Trophoblast cell (in vitro differentiated cells and primary cell): Measurements from ENCODE around the gene LCOR.

Experiments used
- DNase-seq, 2 donors: peaks; one replicate each; pipeline ENCODE4 v3.0.0-alpha.2; 2016
- H2AFZ ChIP-seq: 2 replicates; pipeline ENCODE4 v1.6.1; 2013; ENCODE audit warnings: low read length, moderate library complexity, mild to moderate bottlenecking; ENCODE audit not compliant: insufficient read depth, poor library complexity
- H2AK5ac ChIP-seq: 2 replicates; pipeline ENCODE4 v1.6.1; 2013; ENCODE audit warnings: mild to moderate bottlenecking, low read length
- H2BK120ac ChIP-seq: 2 replicates; pipeline ENCODE4 v1.6.1; 2013; ENCODE audit warnings: low read length, mild to moderate bottlenecking, moderate library complexity; ENCODE audit not compliant: insufficient read depth, poor library complexity
- H2BK12ac ChIP-seq: 2 replicates; pipeline ENCODE4 v1.6.1; 2013; ENCODE audit warnings: mild to moderate bottlenecking, low read length, moderate library complexity
- H2BK5ac ChIP-seq: 2 replicates; pipeline ENCODE4 v1.6.1; 2013; ENCODE audit warnings: low read length, low read depth, moderate library complexity, mild to moderate bottlenecking; ENCODE audit not compliant: poor library complexity
- H3K14ac ChIP-seq: 2 replicates; pipeline ENCODE4 v1.6.1; 2013; ENCODE audit warnings: mild to moderate bottlenecking, low read length
- H3K18ac ChIP-seq: 2 replicates; pipeline ENCODE4 v1.6.1; 2013; ENCODE audit warnings: mild to moderate bottlenecking, low read length
- H3K23ac ChIP-seq: 2 replicates; pipeline ENCODE4 v1.6.1; 2013; ENCODE audit warnings: low read length
- H3K27ac ChIP-seq: 2 replicates; pipeline ENCODE4 v1.5.1; 2013; ENCODE audit warnings: low read depth, mild to moderate bottlenecking, inconsistent platforms, low read length, moderate library complexity
- H3K27me3 ChIP-seq: 2 replicates; pipeline ENCODE4 v1.6.1; 2013; ENCODE audit warnings: inconsistent platforms, mild to moderate bottlenecking, low read length, moderate library complexity; ENCODE audit not compliant: insufficient read depth
- H3K36me3 ChIP-seq, 2 experiments: 1 replicate in 1 of 2; 2 replicates in 1 of 2; pipeline ENCODE4 v1.6.1; 2013; ENCODE audit warnings: low read length in 2 of 2, mild to moderate bottlenecking in 2 of 2, moderate library complexity in 1 of 2; ENCODE audit not compliant: insufficient read depth in 2 of 2, control insufficient read depth in 1 of 2
- H3K4ac ChIP-seq: 2 replicates; pipeline ENCODE4 v1.6.1; 2013; ENCODE audit warnings: low read depth, mild to moderate bottlenecking, low read length, moderate library complexity
- H3K4me1 ChIP-seq, 2 experiments: 1 replicate in 1 of 2; 2 replicates in 1 of 2; pipeline ENCODE4 v1.6.1; 2013; ENCODE audit warnings: low read length in 2 of 2, mild to moderate bottlenecking in 2 of 2, moderate library complexity in 1 of 2; ENCODE audit not compliant: insufficient read depth in 2 of 2, control insufficient read depth in 1 of 2
- H3K4me2 ChIP-seq: 2 replicates; pipeline ENCODE4 v1.6.1; 2013; ENCODE audit warnings: inconsistent platforms, mild to moderate bottlenecking, low read length, moderate library complexity
- H3K4me3 ChIP-seq: 2 replicates; pipeline ENCODE4 v1.5.1; 2013; ENCODE audit warnings: mild to moderate bottlenecking, low read depth, low read length, inconsistent platforms
- H3K79me1 ChIP-seq: one replicate; pipeline ENCODE4 v1.6.1; 2013; ENCODE audit warnings: low read length
- H3K79me2 ChIP-seq: 2 replicates; pipeline ENCODE4 v1.6.1; 2013; ENCODE audit warnings: low read length, mild to moderate bottlenecking; ENCODE audit not compliant: control insufficient read depth, insufficient read depth, poor library complexity
- H3K9ac ChIP-seq: 2 replicates; pipeline ENCODE4 v1.6.1; 2013; ENCODE audit warnings: mild to moderate bottlenecking, low read length
- H3K9me3 ChIP-seq: 2 replicates; pipeline ENCODE4 v1.6.1; 2013; ENCODE audit warnings: low read depth, mild to moderate bottlenecking, control low read depth, inconsistent platforms, low read length; ENCODE audit not compliant: insufficient read depth
- H4K12ac ChIP-seq: 2 replicates; pipeline ENCODE4 v1.6.1; 2013; ENCODE audit warnings: low read depth, mild to moderate bottlenecking, low read length, moderate library complexity
- H4K8ac ChIP-seq: 2 replicates; pipeline ENCODE4 v1.6.1; 2013; ENCODE audit warnings: low read depth, mild to moderate bottlenecking, low read length, moderate library complexity
- H4K91ac ChIP-seq: one replicate; pipeline ENCODE4 v1.6.1; 2013; ENCODE audit warnings: low read depth, mild to moderate bottlenecking, low read length, moderate library complexity
- WGBS: extraction: QIAGEN DNeasy Blood & Tissue Kit; methylation state at CpG from one replicate; pipeline ENCODE4 v1.1.7; 2013; ENCODE audit warnings: missing lambda C conversion rate; ENCODE audit not compliant: insufficient read length, insufficient coverage; ENCODE audit errors: extremely low coverage; 5-methylcytosine and 5-hydroxymethylcytosine counted together

LCOR gene

GRCh38 chr10:97038688-97039087, 206.6 kb downstream of the LCOR start:
- no peak overlapping the region for H3K9ac ChIP-seq
- WGBS: no CpG with 5 or more reads among the region's 7 CpGs

GRCh38 chr10:97039538-97040247, 207.6 kb downstream of the LCOR start:
- Histone ChIP-seq H3K27ac (no peak overlapping the region), H2AFZ (no peak overlapping the region), H3K36me3 (no peaks in the 10 kb centered on the region), H3K27me3 (no peaks in the 10 kb centered on the region), H3K79me1 (no peaks in the 10 kb centered on the region), H3K23ac (no peak overlapping the region), H2BK5ac (no peak overlapping the region), H2AK5ac (no peak overlapping the region), H3K18ac (no peak overlapping the region), H3K14ac (no peak overlapping the region), H3K9me3 (no peaks in the 10 kb centered on the region), H3K4me2 (no peak overlapping the region), H3K4me3 (no peak overlapping the region), H4K8ac (no peak overlapping the region), H4K91ac (no peak overlapping the region), H2BK120ac (no peak overlapping the region), H3K9ac (no peak overlapping the region), H3K4me1 (peaks cover 0 to 3% of the 10 kb centered on the region in 2 experiments), H3K79me2 (no peaks in the 10 kb centered on the region), H2BK12ac (no peak overlapping the region), H4K12ac (no peak overlapping the region), H3K4ac (no peak overlapping the region)
- DNase-seq: peak in 1 of 2 donors; percentile 31
- no CpG with 5 or more reads among the region's 16 CpGs for WGBS

More at GRCh38 chr10:97038688-97039087, 206.6 kb downstream of the LCOR start:
- Histone ChIP-seq H3K23ac (no peak overlapping the region), H3K14ac (no peak overlapping the region), H2BK120ac (no peak overlapping the region), H3K79me1 (no peaks in the 10 kb centered on the region), H3K36me3 (no peaks in the 10 kb centered on the region), H3K4ac (no peak overlapping the region), H3K18ac (no peak overlapping the region), H3K9me3 (no peaks in the 10 kb centered on the region), H3K27me3 (no peaks in the 10 kb centered on the region), H3K4me1 (peaks cover 0 to 3% of the 10 kb centered on the region in 2 experiments), H2BK5ac (no peak overlapping the region), H3K79me2 (no peaks in the 10 kb centered on the region), H2BK12ac (no peak overlapping the region), H3K4me2 (no peak overlapping the region), H4K8ac (no peak overlapping the region), H4K12ac (no peak overlapping the region), H3K27ac (no peak overlapping the region), H4K91ac (no peak overlapping the region), H2AFZ (no peak overlapping the region), H3K4me3 (no peak overlapping the region), H2AK5ac (no peak overlapping the region)
- DNase-seq: no peak

- Histone ChIP-seq H3K27me3 (no peaks in the 10 kb centered on the region), H3K79me2 (no peaks in the 10 kb centered on the region), H3K27ac (no peak overlapping the region), H4K8ac (no peak overlapping the region), H2AFZ (no peak overlapping the region), H3K4me3 (no peak overlapping the region), H3K36me3 (no peaks in the 10 kb centered on the region), H2AK5ac (no peak overlapping the region), H3K79me1 (no peaks in the 10 kb centered on the region), H4K91ac (no peak overlapping the region), H3K18ac (no peak overlapping the region), H3K14ac (no peak overlapping the region), H3K9ac (no peak overlapping the region), H2BK5ac (no peak overlapping the region), H2BK120ac (no peak overlapping the region), H3K4me2 (no peak overlapping the region), H3K4me1 (peaks cover 0 to 3% of the 10 kb centered on the region in 2 experiments), H3K4ac (no peak overlapping the region), H3K23ac (no peak overlapping the region), H2BK12ac (no peak overlapping the region), H4K12ac (no peak overlapping the region), H3K9me3 (no peaks in the 10 kb centered on the region)
- no CpG with 5 or more reads among the region's 9 CpGs for WGBS
- DNase-seq: no peak
Measured at GRCh38 chr10:97040248-97040584, 208.1 kb downstream of the LCOR start.

- no peak overlapping the region for H4K8ac ChIP-seq
- no peaks in the 10 kb centered on the region for H3K27me3 ChIP-seq
- H3K4ac ChIP-seq: no peak overlapping the region
- peak; percentile 53 to 61 for DNase-seq
- no peak overlapping the region for H3K4me2 ChIP-seq
- H3K79me2 ChIP-seq: no peaks in the 10 kb centered on the region
- no peak overlapping the region for H2AK5ac ChIP-seq
- no peaks in the 10 kb centered on the region for H3K79me1 ChIP-seq
- H2BK12ac ChIP-seq: no peak overlapping the region
- no peak overlapping the region for H2BK120ac ChIP-seq
- H3K36me3 ChIP-seq: no peaks in the 10 kb centered on the region
- H3K9me3 ChIP-seq: no peaks in the 10 kb centered on the region
- H3K14ac ChIP-seq: no peak overlapping the region
- no peak overlapping the region for H2BK5ac ChIP-seq
- H3K4me3 ChIP-seq: no peak overlapping the region
- peaks cover 0 to 3% of the 10 kb centered on the region in 2 experiments for H3K4me1 ChIP-seq
- no peak overlapping the region for H4K12ac ChIP-seq
- H3K9ac ChIP-seq: no peak overlapping the region
- no peak overlapping the region for H3K27ac ChIP-seq
- no peak overlapping the region for H4K91ac ChIP-seq
- H3K18ac ChIP-seq: no peak overlapping the region
- no peak overlapping the region for H2AFZ ChIP-seq
- no CpG with 5 or more reads among the region's 8 CpGs for WGBS
- no peak overlapping the region for H3K23ac ChIP-seq
Measured at GRCh38 chr10:97040706-97041105, 208.6 kb downstream of the LCOR start.
